T47D (cell line): ENCODE results near the gene SLC16A5.

ENCODE experiments used
- DNase-seq, 2 experiments: peaks; one replicate each; pipeline versions ENCODE4 v3.0.0 to v3.0.0-alpha.2; 2011 to 2012; ENCODE audit warnings: low read depth in 1 of 2, low spot score in 1 of 2
- JUND ChIP-seq: IDR thresholded peaks from 2 replicates; pipeline ENCODE4 v1.6.1; 2012; ENCODE audit warnings: low read depth
- in situ Hi-C: cut with HindIII; loops from 2 replicates; pipeline ENCODE4 v1.10.0; 2016; ENCODE audit warnings: low sequenced_read_pairs, low pct_unique_long_range_greater_than_20kb

SLC16A5 gene

GRCh38 chr17:75097865-75098264 lies 10.1 kb downstream of the SLC16A5 start:
- no peak for DNase-seq
- TF ChIP-seq JUND: no peak
- in situ Hi-C loops: no loop called here

GRCh38 chr17:75098861-75099260 lies 11.1 kb downstream of the SLC16A5 start:
- DNase-seq: no peak
- in situ Hi-C loops: no loop called here
- TF ChIP-seq JUND: no peak

- TF ChIP-seq JUND: no peak
- in situ Hi-C loops: no loop called here
- no peak for DNase-seq
Observed at GRCh38 chr17:75099881-75100595, 12.3 kb downstream of the SLC16A5 start.

- in situ Hi-C loops: no loop called here
- no peak for TF ChIP-seq JUND
- DNase-seq: no peak
Observed at GRCh38 chr17:75102385-75102821, 14.6 kb downstream of the SLC16A5 start.

GRCh38 chr17:75103601-75104554 lies 16.1 kb downstream of the SLC16A5 start:
- in situ Hi-C loops: no loop called here

GRCh38 chr17:75105126-75106080 lies 17.6 kb downstream of the SLC16A5 start:
- peak; percentile 79 to 88 for DNase-seq
- in situ Hi-C loops: no loop called here
- TF ChIP-seq JUND: no peak

More at GRCh38 chr17:75103601-75104554, 16.1 kb downstream of the SLC16A5 start:
- TF ChIP-seq JUND: no peak
- no peak for DNase-seq

GRCh38 chr17:75108193-75108592 lies 20.4 kb downstream of the SLC16A5 start:
- DNase-seq: no peak
- in situ Hi-C loops: no loop called here

GRCh38 chr17:75109046-75109406 lies 21.3 kb downstream of the SLC16A5 start:
- no peak for DNase-seq
- in situ Hi-C loops: no loop called here
- no peak for TF ChIP-seq JUND

More at GRCh38 chr17:75108193-75108592, 20.4 kb downstream of the SLC16A5 start:
- no peak for TF ChIP-seq JUND

- TF ChIP-seq JUND: peak; percentile 16; the same call in 1 of the 2 replicates
- DNase-seq: peak; percentile 92 to 98
- in situ Hi-C loops: no loop called here
Observed at GRCh38 chr17:75109407-75110233, 21.9 kb downstream of the SLC16A5 start, which contains the start of gene ARMC7. Gene ARMC7 (plus strand): TSS chr17:75109969. CDS start chr17:75110289, 320 bp downstream.

- TF ChIP-seq JUND: no peak
- peak in 1 of 2 experiments; percentile 52 for DNase-seq
- in situ Hi-C loops: no loop called here
Observed at GRCh38 chr17:75110234-75110937, 22.6 kb downstream of the SLC16A5 start.
